ENCODE data around the gene NFIB. TPM values are rescaled to one million over a fixed set of nuclear protein-coding genes. Genes with fewer than 3 reads are reported as not detected.

NFIB gene
- total RNA-seq, 1 experiment from 2014 or later: 75.8 TPM

DNA sequence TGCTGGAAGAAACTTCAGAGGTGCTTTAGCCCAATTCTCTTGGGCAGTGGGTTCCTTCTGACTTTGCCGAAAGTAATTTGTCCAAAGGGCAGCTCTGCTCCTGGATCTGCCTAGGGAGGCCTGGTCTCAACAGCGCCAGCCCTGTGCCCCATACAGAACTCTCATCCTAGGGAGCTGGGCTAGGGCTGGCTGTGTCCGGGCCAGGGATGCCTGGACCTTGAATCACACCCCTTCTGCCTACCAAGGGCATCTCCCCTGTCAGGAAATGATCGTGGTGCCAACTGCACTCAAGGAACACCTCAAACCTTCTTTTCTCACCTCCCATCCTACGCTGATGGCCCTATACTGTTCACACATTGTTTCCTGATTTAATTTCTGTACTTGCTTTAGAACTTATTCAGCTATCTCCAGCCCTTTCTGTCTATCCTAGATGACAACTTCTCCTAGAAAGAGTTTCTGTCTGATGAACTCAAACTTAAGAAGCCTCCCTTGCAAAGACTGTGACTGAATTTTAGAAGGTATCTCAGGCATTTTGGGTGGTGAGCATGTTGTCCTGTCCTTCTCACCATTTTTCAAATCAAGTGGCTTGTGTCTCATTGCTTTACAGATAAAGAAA lies 37.4 kb upstream of the NFIB start:
- TF ChIP-seq, protein P1, sequence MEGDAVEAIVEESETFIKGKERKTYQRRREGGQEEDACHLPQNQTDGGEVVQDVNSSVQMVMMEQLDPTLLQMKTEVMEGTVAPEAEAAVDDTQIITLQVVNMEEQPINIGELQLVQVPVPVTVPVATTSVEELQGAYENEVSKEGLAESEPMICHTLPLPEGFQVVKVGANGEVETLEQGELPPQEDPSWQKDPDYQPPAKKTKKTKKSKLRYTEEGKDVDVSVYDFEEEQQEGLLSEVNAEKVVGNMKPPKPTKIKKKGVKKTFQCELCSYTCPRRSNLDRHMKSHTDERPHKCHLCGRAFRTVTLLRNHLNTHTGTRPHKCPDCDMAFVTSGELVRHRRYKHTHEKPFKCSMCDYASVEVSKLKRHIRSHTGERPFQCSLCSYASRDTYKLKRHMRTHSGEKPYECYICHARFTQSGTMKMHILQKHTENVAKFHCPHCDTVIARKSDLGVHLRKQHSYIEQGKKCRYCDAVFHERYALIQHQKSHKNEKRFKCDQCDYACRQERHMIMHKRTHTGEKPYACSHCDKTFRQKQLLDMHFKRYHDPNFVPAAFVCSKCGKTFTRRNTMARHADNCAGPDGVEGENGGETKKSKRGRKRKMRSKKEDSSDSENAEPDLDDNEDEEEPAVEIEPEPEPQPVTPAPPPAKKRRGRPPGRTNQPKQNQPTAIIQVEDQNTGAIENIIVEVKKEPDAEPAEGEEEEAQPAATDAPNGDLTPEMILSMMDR (IDR thresholded peaks at IDR 0.05; ENCODE audit: unreplicated experiment): no peak
- BruUV-seq (replicated peaks): no TSS peak
- Mint-ChIP-seq H3K27ac (ENCODE audit: unreplicated experiment) (no peak overlapping the region), H3K27me3 (ENCODE audit: unreplicated experiment) (no peaks in the 10 kb centered on the region), H3K9me3 (ENCODE audit: low read depth, unreplicated experiment) (no peaks in the 10 kb centered on the region), H3K4me1 (ENCODE audit: low read depth, unreplicated experiment) (peaks cover 13% of the 10 kb centered on the region), H3K36me3 (ENCODE audit: insufficient read depth, unreplicated experiment) (peaks cover 15% of the 10 kb centered on the region), H3K4me3 (ENCODE audit: low read depth, unreplicated experiment) (no peak overlapping the region)
- CTCF ChIA-PET: no interaction called here
- intact Hi-C loops (cut with micrococcal nuclease; ENCODE audit: unreplicated experiment): loop anchor here (5.0 kb wide), 2 partner anchors 904 to 999 kb away; no protein-coding TSS in a partner anchor
- no peak for DNase-seq

- TF ChIP-seq, protein P1 (IDR thresholded peaks at IDR 0.05; ENCODE audit: unreplicated experiment): no peak
- H3K36me3 Mint-ChIP-seq (ENCODE audit: insufficient read depth, unreplicated experiment): peaks cover 15% of the 10 kb centered on the region
- CTCF ChIA-PET: no interaction called here
These were observed 36.8 kb upstream of the NFIB start for GRCh38 chr9:14350754-14351153.

DNA sequence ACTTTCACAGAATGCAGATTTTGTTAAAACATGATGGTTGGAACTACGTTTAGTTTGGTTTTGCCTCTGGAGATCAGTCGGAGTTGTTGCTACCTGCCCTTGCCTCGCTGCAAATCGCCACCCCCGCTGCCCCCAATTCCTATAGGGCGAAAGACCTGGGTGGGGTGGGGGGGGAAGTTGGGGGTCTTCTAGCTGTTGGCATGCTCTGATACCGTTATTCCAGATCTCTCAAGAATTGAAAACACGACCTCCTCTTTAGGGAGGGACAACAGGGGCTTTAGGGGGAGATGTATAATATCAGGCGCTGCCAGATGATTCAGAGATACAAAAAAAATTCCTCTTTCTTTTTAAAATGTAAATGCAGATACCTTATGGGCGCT lies 36.4 kb upstream of the NFIB start:
- BruUV-seq (replicated peaks): no TSS peak
- H3K4me3 Mint-ChIP-seq (ENCODE audit: low read depth, unreplicated experiment): no peak overlapping the region
- CTCF ChIA-PET: no interaction called here
- intact Hi-C loops (cut with micrococcal nuclease; ENCODE audit: unreplicated experiment): loop anchor here (5.0 kb wide), 2 partner anchors 903 to 998 kb away; no protein-coding TSS in a partner anchor
- TF ChIP-seq, protein P1 (IDR thresholded peaks at IDR 0.05; ENCODE audit: unreplicated experiment): no peak
- H3K27ac Mint-ChIP-seq (ENCODE audit: unreplicated experiment): no peak overlapping the region
- no peaks in the 10 kb centered on the region for H3K9me3 Mint-ChIP-seq (ENCODE audit: low read depth, unreplicated experiment)
- H3K27me3 Mint-ChIP-seq (ENCODE audit: unreplicated experiment): no peaks in the 10 kb centered on the region
- peaks cover 15% of the 10 kb centered on the region for H3K36me3 Mint-ChIP-seq (ENCODE audit: insufficient read depth, unreplicated experiment)
- DNase-seq: no peak
- H3K4me1 Mint-ChIP-seq (ENCODE audit: low read depth, unreplicated experiment): peaks cover 13% of the 10 kb centered on the region

More at GRCh38 chr9:14350754-14351153, 36.8 kb upstream of the NFIB start:
- BruUV-seq (replicated peaks): no TSS peak
- no peak overlapping the region for H3K27ac Mint-ChIP-seq (ENCODE audit: unreplicated experiment)
- DNase-seq: no peak
- peaks cover 13% of the 10 kb centered on the region for H3K4me1 Mint-ChIP-seq (ENCODE audit: low read depth, unreplicated experiment)
- H3K9me3 Mint-ChIP-seq (ENCODE audit: low read depth, unreplicated experiment): no peaks in the 10 kb centered on the region
- intact Hi-C loops (cut with micrococcal nuclease; ENCODE audit: unreplicated experiment): loop anchor here (5.0 kb wide), 2 partner anchors 903 to 998 kb away; no protein-coding TSS in a partner anchor
- H3K4me3 Mint-ChIP-seq (ENCODE audit: low read depth, unreplicated experiment): no peak overlapping the region
- H3K27me3 Mint-ChIP-seq (ENCODE audit: unreplicated experiment): no peaks in the 10 kb centered on the region

DNA sequence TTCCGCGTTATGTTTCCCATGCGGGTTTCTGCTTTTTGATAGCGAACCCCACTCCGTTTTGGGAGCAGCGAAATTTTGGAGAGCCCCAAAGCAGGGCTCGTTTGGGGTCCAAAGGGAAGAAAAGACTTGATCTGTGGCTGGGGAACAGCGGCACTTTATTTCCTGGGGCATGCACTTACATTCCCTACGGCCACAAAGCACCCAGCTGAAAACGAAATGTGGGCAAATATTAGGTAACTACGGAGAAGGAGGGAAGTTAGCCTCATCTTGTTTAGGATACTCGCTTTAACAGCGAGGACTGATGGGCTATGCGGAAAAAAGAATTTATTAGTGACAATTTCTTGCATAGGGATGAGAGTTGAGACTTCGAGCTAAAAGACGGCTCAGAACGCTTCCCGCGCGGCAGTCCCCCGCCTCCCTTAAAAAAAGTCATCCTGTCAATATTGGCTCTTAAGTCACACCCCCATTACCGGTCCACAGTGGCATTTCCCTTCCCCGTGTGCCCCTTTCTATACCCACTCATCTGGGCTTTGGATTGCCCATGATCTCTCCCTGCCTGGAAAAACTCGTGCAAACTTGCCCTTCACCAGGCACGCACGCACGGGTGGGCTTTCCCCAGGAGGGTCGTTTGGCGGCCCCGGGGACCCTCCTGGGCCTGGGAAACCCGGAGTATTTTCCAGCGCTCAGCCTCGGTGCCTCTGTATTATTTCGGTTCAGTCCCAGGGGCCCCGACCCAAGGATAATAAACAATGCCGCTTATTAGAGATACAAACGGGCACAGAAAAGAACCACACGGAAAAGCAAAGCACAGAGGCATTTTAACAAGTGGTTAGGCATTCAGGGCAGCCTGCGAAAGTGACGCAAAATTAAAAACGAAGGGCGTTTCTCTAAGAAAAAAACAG lies 35.8 kb upstream of the NFIB start:
- Mint-ChIP-seq H3K27me3 (ENCODE audit: unreplicated experiment) (no peaks in the 10 kb centered on the region), H3K36me3 (ENCODE audit: insufficient read depth, unreplicated experiment) (peaks cover 15% of the 10 kb centered on the region), H3K4me1 (ENCODE audit: low read depth, unreplicated experiment) (peaks cover 13% of the 10 kb centered on the region), H3K27ac (ENCODE audit: unreplicated experiment) (no peak overlapping the region), H3K9me3 (ENCODE audit: low read depth, unreplicated experiment) (no peaks in the 10 kb centered on the region), H3K4me3 (ENCODE audit: low read depth, unreplicated experiment) (no peak overlapping the region)
- intact Hi-C loops (cut with micrococcal nuclease; ENCODE audit: unreplicated experiment): loop anchor here (5.0 kb wide), 2 partner anchors 902 to 997 kb away; no protein-coding TSS in a partner anchor
- DNase-seq: no peak
- no TSS peak for BruUV-seq (replicated peaks)
- CTCF ChIA-PET: no interaction called here
- TF ChIP-seq, protein P1 (IDR thresholded peaks at IDR 0.05; ENCODE audit: unreplicated experiment): no peak

All from Calu3 (cell line).